PFSK-1 (cell line): Measurements from ENCODE around the gene NUDC.

Experiments used
- POLR2AphosphoS5 ChIP-seq: IDR thresholded peaks from 2 replicates; pipeline ENCODE4 v1.6.1; 2012; ENCODE audit warnings: low read depth, mild to moderate bottlenecking, control low read depth, low read length, moderate library complexity
- TAF1 ChIP-seq: IDR thresholded peaks from 2 replicates; pipeline ENCODE4 v1.6.1; 2012; ENCODE audit warnings: low read length, control low read depth, borderline replicate concordance; ENCODE audit not compliant: insufficient read depth

DNA sequence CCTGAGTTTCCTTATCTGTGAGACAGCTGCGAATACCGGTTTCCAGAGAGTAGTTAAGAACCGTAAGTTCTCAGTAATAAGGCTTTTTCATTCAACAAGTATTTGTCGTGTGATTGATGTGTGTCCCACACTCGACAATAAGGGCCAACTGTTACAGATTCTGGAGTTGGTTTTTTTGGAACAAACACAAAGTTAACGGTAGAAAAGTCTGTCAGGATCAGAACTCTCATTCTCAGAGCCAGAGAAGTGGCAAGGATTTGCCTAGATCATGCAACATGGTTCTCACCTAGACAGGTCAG is 837 bp downstream of the NUDC start:
- no peak for TF ChIP-seq POLR2AphosphoS5
- TF ChIP-seq TAF1 = no peak
